Activated CD8-positive, alpha-beta memory T cell treated with anti-CD3 and anti-CD28 coated beads, Interleukin-2, amount 10 ng/mL, durations not matched to agents 7 days and 5 days (primary cell): ENCODE measurements around the gene LHX6. TPM values are rescaled to one million over a fixed set of nuclear protein-coding genes. Genes with fewer than 3 reads are reported as not detected.

ENCODE experiments used
- ATAC-seq: fragments of 150-1000 bp; cut with Tn5 transposase; one replicate; pipeline ENCODE4 v1.10.0; 2021; ENCODE audit warnings: moderate library complexity
- CTCF ChIA-PET: fragments of 350-600 bp; sonication (Branson Sonifier 250); formaldehyde crosslinking; loops from one replicate; lab custom pipeline; 2021; ENCODE audit warnings: antibody characterized with exemption; lab: Charles Lee
- DNase-seq: peaks from one replicate; pipeline ENCODE4 v3.0.0-alpha.2; 2020
- H3K27ac Mint-ChIP-seq: one replicate; pipeline ENCODE4 v1.8.0; 2021; ENCODE audit warnings: mild to moderate bottlenecking, mixed read lengths
- H3K27me3 Mint-ChIP-seq: one replicate; pipeline ENCODE4 v1.8.0; 2021; ENCODE audit warnings: mixed read lengths
- H3K36me3 Mint-ChIP-seq: one replicate; pipeline ENCODE4 v1.8.0; 2021; ENCODE audit warnings: mild to moderate bottlenecking, mixed read lengths
- H3K4me1 Mint-ChIP-seq: one replicate; pipeline ENCODE4 v1.8.0; 2021; ENCODE audit warnings: mixed read lengths
- H3K4me3 Mint-ChIP-seq: one replicate; pipeline ENCODE4 v1.8.0; 2021; ENCODE audit warnings: mild to moderate bottlenecking, moderate library complexity, mixed read lengths
- H3K9me3 Mint-ChIP-seq: one replicate; pipeline ENCODE4 v1.8.0; 2022; ENCODE audit warnings: low read depth, mixed read lengths
- total RNA-seq, 2 experiments: library from RNA; stranded (reverse); gene quantifications; one replicate each; pipeline ENCODE4 v1.2.3, GENCODE V29; 2021

Gene LHX6
- total RNA-seq, 2 experiments from 2014 or later, result not detected

DNA sequence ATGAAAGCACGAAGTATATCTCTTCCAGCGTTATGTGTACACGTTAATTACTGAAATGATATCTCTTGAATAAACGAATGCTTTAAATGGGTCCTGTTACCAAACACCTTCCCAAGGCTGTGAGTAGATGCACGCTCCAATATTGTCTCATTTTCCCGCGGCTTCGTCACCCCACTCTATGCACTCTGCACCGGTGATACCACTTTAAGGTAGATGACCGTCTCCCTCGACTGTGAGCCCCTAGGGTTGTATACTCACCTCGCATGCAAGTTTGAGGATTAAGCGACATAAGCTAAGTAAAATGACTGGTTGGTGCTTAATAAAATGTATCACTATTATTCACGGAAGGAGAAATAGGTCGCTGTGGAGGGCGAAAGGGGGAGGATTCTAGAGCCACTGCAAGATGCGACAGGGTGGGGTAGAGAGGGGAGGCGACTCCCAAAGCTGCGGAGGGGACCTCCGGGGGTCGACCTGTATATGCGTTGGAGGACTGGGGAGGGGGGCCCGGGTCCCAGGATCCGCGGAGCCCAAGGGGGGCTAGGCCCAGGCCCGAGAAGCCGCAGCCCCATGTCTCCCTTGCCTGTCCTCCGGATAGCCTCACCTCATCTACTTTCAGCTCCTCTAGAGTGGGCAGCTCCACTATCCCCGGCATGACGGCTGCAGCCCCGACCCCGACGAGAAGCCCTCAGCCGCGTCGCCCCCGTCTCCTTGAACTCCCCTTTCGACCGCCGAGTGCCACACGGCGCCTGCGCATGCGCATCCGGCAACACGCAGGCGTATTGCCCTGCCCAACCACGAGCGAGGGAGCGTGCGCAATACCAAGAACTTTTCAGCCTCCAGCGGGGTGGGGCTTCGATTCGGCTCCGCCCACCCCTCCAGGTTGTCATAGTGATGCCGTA is 69.5 kb downstream of the LHX6 start, which contains the start of the genes MORN5 and NDUFA8:
Gene MORN5, plus strand, starts transcription at position 883 of the 899 bp plus-strand sequence. CDS start 65 bp downstream, outside the sequence.
Gene NDUFA8, minus strand, starts transcription at position 754 of the 899 bp plus-strand sequence. Its CDS starts 102 bp downstream, at position 652.
- ATAC-seq (peak; percentile 98), DNase-seq (peak; percentile 96)
- peak within 1 kb of the TSS; percentile 90 for H3K4me3 Mint-ChIP-seq
- H3K27me3 Mint-ChIP-seq, result peaks cover 27% of the 10 kb centered on the region
- peaks cover 2% of the 10 kb centered on the region for H3K9me3 Mint-ChIP-seq
- H3K36me3 Mint-ChIP-seq, result peaks cover 5% of the 10 kb centered on the region
- CTCF ChIA-PET, result interaction anchor here (0.6 to 2.7 kb wide), 8 partner anchors 34 to 191 kb away, joined by 3 to 8 read pairs (median 4); partner anchors contain the start of genes MRRF and RBM18
- peak within 1 kb of the TSS; percentile 92 for H3K27ac Mint-ChIP-seq
- H3K4me1 Mint-ChIP-seq, result peaks cover 29% of the 10 kb centered on the region

DNA sequence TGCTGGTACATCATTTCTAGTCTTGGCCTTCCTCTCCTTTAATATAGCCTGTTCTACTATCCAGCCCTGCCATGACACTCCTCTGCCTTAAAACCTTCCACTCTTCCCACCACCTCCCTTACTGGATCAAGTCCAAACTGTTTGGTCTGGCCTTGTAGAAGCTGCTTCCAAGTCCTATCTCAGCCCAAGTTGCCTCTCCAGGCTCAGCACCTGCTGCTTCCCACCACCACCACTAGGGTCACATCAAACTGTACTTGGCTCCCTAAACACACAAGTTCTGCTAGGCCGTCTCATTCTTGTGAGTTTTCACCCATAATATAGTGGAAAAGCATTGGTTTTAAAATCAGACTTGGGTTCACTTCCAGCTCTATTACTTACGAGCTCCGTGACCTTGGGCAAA is 70.6 kb downstream of the LHX6 start:
- Mint-ChIP-seq H3K4me1 (peaks cover 29% of the 10 kb centered on the region), H3K4me3 (no peak overlapping the region), H3K27me3 (peaks cover 18% of the 10 kb centered on the region), H3K9me3 (peaks cover 2% of the 10 kb centered on the region), H3K36me3 (peaks cover 5% of the 10 kb centered on the region), H3K27ac (peak overlapping the region; percentile 44)
- CTCF ChIA-PET, result interaction anchor here (1.1 to 2.7 kb wide), 3 partner anchors 35 to 150 kb away, joined by 3 to 8 read pairs (median 3); no protein-coding TSS in a partner anchor
- DNase-seq (no peak), ATAC-seq (no peak)

DNA sequence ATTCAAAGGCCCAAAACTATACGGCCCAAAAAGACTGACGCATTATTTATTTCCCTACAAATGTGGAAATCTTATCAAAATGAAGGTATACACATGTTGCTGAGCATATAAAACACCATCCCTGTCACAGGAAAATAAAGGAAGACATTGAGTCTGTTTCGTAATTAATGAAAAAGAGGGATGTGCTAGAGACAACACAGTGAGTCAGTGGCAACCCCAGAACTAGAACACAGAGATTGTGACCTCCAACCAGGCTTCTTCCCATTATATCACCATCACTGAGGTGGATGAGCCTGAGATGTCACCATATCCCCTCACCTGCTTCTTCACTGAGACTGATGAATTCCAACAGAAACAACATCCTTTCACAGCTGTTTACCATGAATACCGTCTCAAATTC is 73.0 kb downstream of the LHX6 start:
- CTCF ChIA-PET, result interaction anchor here (1.0 kb wide), 1 partner anchor 195 kb away, joined by 3 read pairs; no protein-coding TSS in a partner anchor
- Mint-ChIP-seq H3K4me1 (peaks cover 29% of the 10 kb centered on the region), H3K27me3 (peaks cover 4% of the 10 kb centered on the region), H3K9me3 (no peaks in the 10 kb centered on the region), H3K27ac (no peak overlapping the region), H3K4me3 (no peak overlapping the region), H3K36me3 (peaks cover 10% of the 10 kb centered on the region)
- ATAC-seq (no peak), DNase-seq (no peak)

Other genes with a start within 250 kb of the LHX6 start
- gene TTLL11, start 135.6 kb downstream of the LHX6 start, total RNA-seq, result 1 to 10 TPM; 2.2 to 2.5 TPM
- 10 to 100 TPM; 36.4 to 49.1 TPM for gene NDUFA8, start 69.2 kb downstream of the LHX6 start, total RNA-seq
- not detected for gene MORN5, start 69.0 kb downstream of the LHX6 start, total RNA-seq
- gene RBM18, start 35.9 kb upstream of the LHX6 start, total RNA-seq, result 10 to 100 TPM; 23.8 to 24.4 TPM
- 10 to 100 TPM; 27.9 to 39.5 TPM for gene MRRF, start 35.9 kb upstream of the LHX6 start, total RNA-seq
- gene PTGS1, start 142.1 kb upstream of the LHX6 start, total RNA-seq, result 1 to 10 TPM in 1 of 2 experiments, under 1 TPM in 1; 0.35 to 1.0 TPM
- gene OR1J1, start 249.0 kb upstream of the LHX6 start, total RNA-seq, result not detected